Stimulated activated CD8-positive, alpha-beta memory T cell treated with anti-CD3 and anti-CD28 coated beads, Interleukin-12 subunit alpha, Interleukin-12 subunit beta, amount 100 ng/mL, for 4 hours (primary cell): ENCODE measurements around the gene CFAP221.

Experiments
- DNase-seq: peaks from one replicate; pipeline ENCODE4 v3.0.0-alpha.2; 2020; ENCODE audit warnings: low read depth

CFAP221 gene

DNA sequence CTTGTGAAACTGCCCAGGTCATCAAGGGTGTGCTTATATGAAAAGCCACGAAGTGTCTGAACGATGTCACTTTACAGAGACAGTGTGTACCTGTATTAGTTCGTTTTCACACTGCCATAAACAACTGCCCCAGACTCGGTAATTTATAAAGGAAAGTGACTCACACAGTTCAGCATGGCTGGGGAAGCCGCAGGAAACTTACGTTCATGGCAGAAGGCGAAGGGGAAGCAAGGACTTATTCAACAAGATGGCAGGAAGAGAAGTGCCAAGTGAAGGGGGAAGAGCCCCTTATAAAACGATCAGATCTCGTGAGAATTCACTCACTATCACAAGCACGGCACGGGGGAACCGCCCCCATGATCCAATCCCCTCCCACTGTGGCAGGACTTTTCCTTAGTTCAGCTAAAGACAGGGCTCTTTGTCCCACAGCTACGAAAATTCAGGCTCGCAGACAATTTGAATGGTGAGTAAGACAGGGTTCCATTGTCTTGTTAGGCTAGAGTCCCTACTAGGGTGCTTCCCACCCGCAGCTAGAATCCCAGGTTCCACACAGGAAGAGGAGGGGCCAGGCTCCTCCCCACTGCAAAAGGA is 154.9 kb downstream of the CFAP221 start:
- DNase-seq = no peak

DNA sequence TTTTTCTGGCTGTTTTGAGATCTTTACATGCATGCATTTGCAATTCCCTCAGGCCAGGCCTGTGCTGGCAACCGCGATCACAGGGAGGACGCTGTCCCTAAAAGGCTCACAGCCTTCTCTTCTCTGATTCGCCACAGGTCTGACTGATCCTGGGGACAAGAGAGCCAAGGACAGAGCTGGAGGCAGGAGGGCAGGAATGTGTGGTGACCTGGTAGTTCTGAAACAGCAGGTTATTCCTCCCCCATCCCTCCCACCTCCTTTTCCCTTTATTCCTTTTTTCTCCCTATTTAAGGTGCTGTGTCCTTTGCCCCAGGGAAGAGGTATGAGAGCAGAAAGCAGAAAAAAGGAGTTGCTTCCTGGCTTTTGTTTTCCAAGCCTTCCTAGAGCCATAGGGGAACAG is 156.6 kb downstream of the CFAP221 start:
- DNase-seq = no peak

DNA sequence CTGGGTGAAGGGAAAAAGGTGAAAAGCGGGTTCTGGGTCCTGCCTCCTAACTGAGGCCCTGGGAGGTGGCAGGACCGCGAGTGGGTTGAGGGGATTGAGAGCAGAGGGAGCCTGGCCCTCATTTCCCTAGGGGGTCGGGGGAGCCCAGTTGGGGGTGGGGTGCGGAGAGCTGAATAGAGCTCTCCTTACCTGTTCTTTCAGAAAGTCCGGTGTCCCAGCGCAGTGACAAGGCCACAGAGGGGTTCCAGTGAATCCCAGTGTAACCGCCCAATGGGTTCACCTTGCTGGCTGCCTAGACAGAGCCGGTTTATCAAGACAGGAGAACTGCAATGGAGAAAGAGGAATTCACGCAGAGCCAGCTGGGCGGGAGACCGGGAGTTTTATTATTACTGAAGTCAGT is 157.1 kb downstream of the CFAP221 start:
- no peak for DNase-seq

DNA sequence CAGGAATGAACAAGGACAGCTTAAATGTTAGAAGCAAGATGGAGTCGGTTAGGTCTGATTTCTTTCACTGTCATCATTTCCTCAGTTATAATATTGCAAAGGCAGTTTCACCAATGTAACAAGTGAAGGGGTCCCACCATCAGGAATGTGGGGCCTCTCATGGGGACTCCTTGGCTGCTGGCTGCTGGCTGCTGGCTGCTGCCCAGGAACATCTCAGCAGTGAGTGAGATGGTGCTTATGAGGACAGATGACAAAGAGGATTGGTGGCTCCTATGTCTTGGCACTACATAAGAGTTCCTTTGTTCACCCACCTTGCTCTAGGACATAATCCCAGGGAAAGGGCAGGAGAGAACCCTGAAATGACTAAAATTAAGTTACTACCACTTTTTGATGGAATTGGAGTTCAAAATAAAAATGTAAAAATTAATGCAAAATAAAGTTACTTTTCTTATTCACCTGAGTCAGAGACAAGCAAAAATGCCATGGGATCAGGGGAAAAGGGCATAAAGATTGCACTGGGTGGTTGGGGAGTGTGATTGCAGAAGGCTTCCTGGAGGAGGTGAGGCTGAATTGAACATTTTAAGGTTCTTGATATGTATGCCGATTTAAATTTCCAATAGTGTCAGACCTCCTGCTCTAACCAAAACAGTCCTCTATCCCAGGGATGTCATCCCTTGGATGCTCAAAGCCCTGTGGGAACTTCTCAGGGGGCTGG is 158.1 kb downstream of the CFAP221 start:
- no peak for DNase-seq

DNA sequence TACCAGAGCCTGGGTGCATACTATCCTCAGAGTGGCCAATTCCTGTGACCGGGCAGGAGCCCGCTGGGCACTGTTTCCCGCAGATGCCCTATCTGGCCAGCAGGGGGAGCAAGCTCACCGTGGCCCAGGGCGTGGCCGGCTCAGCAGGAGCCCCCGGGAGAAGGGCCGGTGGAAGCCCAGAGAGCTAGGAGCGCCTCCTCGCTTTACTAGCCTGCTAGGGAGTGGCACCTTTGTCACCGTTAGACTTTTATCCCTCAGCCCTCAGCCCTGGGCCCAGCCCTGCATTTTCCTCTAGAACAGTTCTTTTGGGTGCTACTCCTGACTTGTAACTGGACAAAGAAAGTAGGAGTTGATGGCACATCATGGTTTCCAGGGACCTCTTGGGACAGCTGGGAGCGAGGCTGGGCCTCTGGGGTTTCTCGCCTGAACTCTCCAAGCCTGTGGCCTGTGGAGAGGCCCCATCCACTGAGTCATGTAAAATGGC is 158.7 kb downstream of the CFAP221 start:
- peak; percentile 40 for DNase-seq

DNA sequence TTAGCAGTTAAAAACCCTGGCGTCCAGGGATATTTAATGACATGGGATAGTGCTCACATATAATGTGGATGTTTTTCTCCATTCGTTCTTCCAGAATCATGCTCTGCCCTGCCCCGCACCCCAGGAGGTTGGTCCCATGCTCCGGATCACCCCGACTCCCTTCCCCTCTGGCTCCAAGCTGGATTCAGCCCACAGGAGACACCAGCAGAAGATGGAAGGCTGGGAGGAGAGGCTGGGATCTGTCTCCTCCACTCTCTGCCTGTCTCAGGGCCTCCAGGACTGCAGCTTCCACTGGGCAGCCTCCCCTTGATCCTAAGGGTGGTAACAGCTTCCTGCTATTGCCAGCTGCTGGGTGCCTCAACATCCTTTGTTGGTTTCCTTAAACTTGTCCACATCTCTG is 159.3 kb downstream of the CFAP221 start:
- no peak for DNase-seq

DNA sequence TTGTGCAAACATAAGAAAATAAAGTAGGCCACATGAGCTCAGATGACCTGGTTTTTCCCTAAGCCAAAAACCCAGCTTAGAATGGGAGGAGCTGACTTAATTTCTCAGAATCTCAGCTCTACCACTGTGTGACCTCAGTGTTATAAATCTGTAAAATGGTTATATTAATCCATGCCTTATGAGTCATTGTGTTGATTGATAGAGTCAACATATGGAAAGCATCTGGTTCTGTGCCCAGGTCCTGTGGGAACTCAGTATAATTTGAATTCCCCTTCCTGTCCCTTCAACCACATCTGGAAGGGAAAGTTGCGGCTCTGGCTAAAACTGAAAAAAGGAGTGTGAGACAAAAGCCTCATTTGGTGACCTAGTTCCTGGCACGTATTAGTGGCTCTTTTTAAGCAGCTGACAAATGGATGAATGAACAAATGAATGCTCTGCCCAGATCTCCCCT is 160.4 kb downstream of the CFAP221 start:
- no peak for DNase-seq

DNA sequence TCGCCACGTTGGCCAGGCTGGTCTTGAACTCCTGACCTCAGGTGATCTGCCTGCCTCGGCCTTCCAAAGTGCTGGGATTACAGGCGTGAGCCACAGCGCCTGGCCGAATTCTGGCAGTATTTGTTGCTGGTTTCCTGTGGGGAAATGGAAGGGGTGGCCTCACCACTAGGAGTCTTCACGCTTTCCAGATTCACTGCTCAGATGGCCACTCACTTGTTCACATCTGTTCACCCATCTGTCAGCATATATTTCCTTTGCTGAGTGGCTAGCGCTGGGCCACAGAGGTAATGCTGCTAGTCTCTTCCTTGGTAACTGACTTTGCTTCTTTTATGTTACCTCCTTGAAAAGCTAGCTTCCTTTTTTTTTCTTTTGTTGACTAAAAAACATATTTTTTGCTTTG is 162.0 kb downstream of the CFAP221 start:
- DNase-seq = no peak
